CD4-positive, alpha-beta T cell treated with Interleukin-6 at 100 ng/mL for 8 hours (primary cell): ENCODE data around the gene TRERF1.

Experiments used
- DNase-seq: peaks from one replicate; pipeline ENCODE4 v3.0.0-alpha.2; 2020; ENCODE audit warnings: mixed read lengths, low spot score

TRERF1 gene

DNA sequence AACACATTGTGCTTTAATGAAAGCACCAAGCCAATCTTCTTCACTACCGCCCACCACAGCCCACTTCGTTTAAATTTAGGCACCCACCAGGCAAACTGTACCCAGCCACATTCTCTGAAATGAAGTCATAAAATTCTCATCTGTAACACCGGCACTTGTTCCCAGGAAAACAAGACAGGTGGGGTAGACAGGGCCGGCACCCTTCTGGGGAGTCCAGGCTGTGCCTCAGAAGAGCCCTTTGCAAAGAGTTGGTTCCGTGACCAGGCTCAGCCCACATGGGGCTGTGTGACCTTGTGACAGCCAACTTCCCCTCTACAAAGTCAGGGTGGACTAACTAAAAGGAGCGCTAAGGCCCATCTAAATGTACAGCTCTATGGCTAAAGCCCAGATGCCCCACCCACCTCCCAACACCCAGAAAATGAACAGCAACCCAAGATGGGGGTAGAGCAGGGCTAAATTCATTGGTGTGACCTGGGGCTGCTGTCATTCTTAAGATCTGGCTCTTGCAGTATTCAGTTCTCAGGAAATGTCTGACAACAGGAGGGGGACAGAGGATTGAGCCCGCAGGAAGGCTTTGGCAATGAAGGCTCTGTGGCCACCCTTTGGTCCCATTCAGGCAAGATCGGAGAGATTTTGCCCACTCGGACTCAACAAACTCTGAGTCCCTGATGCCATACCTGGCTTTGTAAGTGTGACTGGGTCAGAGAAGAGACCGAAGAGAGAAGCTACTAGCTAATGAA lies 56.7 kb downstream of the TRERF1 start:
- no peak for DNase-seq

DNA sequence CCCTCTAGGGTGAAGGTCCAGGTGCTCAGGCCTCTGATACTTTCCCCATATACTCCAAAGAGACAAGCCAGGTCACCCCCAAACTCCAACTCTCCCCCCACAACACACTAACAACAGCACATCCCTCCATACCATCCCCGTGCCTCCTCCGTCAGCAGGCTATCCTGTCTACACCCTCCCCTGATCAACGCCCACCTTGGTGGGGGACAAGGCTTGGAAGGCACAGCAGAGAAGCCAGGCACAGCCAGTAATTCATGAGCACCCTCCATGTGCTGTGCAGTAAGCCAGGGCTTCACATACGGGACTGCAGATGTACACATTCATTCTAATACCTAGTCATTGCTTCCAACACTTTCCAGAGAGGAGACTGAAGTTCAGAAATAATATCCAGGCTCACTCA lies 57.6 kb downstream of the TRERF1 start:
- no peak for DNase-seq

DNA sequence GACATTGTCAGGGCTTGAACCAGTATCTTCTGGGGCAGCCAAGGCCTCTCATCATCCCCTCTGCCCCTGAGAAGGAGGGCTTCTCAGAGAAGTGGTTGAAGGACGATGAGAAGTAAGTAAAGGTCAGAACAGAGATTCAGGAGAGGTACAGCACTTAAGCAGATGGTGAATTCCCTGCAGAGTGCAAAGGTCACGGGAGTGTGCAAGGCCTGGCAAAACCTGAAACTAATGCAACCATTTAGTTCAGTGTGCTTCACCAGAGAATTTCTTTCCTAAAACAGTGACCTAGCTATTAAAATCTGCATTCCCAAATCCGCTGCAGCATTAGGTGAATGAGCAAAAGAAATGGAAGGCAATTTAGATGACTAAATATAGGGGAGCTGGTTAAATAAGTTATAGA lies 58.4 kb downstream of the TRERF1 start:
- no peak for DNase-seq

DNA sequence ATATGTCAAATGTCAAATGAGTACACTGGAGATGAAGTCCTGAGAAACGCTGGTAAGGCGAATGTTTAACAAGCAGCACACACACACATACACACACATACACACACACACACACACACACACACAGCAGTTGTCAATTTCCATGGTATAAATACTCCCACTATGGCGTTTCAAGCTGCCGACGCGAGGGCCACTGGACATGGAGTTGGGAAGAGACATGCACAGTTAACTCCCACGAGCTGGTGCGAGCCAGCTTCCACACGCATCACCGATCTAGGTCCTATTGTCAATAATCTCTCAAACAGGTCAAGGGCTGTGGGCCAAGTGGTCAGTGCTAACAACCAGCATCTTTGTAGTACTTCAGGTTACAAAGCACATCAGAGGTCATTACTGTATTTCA lies 58.9 kb downstream of the TRERF1 start:
- DNase-seq, result no peak

DNA sequence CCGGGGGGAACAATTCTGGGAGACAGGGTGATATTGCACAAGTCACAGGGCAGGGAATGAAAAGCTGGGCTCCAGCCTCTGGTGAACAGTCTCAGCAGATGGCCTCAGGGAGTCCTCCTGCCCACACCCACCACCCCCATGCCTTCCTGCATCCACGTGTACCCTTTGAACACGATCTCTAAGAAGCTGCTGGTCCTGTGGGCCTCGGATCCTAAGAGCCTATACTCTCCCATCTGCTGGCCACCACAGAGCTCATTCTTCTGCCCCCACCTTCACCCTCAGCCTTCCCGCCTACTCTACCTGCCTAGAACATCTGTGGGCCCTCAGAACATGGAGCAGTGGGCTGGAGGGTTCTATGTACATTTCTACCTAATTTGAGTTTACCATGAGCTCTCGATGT lies 60.3 kb downstream of the TRERF1 start:
- no peak for DNase-seq

DNA sequence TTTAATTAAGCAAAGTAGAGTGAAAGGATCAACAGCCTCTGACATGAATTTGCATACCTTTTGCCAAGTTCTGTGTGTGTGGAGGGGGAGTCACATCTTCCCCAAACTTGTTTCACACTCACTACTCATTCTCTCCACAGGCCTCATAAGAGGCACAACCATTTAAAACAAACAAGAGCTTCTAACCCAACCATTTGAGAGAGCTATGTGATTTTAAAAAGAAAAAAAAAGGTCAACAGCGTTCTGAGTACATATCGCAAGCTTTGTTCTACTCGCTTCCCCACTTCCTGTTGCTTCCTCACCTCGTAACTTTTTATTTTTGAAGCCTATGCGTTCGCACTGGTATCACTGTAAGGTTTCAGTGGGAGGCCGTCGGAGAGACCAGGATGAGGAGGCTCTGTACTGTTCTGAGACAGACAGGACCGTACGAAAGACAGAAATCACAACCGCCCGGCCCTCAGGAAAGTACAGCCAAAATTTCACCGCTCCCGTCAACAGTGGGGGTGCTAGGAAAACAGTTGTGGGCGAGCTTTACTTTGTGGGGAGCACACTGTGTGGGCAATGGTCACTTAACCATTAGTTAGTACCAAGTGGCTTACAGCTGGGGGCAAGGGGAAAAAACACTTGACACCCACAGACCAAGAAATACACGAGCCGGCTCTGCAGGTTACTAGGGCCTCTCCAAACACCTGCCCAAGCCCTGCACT lies 61.3 kb downstream of the TRERF1 start:
- DNase-seq, result peak; percentile 75

DNA sequence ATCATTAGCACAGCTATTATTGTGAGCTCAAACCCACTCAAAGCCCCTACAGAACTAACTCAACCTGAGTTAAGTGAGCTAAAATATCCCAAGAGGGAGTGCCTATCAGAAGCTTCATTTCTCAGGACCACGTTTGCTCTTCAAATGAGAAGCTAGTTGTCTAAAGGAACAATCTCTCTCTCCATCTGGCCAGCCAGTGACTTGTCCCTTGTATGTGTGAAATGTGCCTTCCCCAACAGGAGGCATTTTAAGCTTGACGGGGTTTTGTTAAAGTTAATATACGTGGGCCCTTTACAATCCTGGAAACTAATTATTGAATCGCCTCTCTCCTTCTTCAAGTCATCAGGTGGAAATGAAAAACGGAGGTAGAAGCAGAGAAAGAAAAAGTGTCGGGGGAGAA lies 62.0 kb downstream of the TRERF1 start:
- DNase-seq, result no peak

DNA sequence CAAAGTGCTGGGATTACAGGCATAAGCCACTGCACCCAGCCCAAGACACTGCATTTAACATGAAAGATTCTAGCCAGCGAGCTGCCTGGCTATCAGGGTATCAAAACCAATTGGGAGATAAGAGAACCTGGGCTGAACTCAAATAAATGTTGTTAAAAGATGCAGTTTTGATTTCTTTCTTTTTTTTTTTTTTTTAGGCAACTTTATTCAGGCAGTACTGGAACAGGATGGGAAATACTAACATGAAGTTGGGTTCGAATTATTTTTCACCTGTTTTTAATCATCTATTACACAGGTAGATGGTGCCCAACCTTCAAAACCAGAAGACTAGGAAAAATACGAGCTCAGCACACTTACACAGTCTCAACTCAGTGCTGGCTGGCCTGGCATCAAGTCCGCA lies 63.7 kb downstream of the TRERF1 start:
- DNase-seq, result no peak

DNA sequence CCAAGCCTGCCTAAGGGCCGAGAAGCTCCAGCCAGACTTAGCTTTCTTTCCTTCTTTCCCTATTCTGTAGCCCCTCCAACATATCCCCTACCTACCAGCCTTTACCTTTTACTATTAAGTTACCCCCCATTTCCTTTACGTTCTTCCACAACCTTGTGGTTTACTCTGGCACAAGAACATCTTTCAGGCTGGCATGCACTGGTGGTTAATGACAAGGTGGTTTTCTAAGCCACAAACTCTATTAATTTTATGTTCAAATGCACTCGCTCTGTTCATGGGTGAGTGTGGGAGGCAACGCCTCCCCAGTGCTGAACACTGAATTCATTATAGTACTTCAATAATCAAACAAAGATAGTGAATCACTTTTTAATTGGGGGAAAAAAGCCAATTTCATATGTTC lies 64.4 kb downstream of the TRERF1 start:
- DNase-seq, result peak; percentile 66

DNA sequence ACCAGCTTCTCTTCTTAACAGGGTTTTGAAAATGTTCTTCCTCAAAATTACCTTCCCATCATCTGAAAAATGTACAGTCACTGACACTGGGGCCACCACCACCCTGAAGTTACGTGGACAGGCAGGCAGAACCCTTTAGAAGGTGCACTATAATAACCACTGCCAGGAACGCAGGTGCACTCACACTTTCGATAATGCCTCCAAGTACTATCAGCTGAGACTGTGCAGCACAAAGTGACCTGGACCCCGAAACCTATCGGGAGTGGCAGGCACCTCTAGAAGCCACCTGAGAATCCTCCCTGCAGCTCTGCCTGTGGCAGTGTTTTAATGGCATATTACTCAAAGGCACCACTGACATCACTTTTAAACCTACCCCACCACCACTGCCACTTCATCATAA lies 66.4 kb downstream of the TRERF1 start:
- DNase-seq, result no peak

DNA sequence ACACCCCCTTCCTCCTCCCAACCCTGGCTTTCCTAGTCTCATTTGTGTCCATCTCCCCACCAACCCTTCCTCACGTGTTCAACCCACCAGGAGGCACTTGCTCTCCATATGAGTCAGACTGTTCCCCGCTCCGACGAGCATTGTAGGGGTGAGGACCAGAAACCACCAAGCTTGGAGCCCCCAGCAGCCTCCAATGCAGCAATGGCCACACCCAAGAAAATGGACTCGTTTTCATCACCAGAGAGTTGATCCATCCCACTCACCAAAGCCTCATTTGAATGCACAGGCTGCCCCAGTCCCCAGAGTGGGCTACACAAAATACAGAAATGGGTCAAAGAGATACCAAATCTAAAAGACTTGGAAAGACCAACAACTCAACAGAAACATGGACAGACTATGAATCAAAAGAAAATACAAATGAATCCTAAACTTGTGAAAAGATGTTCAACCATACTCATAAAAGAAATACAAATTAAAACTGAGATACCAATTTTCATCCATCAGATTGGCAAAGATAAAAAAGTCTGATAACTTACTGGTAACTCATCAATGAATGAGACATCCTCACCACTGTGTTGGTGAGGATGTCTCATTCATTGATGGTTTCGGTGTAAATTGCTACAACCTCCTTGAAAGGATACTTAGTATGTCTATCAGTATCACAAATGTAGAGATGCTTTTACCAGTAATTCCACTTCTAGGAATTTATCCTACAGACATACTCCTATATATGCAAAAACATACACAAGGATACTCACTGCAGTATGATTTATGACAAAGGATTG lies 68.1 kb downstream of the TRERF1 start:
- no peak for DNase-seq

DNA sequence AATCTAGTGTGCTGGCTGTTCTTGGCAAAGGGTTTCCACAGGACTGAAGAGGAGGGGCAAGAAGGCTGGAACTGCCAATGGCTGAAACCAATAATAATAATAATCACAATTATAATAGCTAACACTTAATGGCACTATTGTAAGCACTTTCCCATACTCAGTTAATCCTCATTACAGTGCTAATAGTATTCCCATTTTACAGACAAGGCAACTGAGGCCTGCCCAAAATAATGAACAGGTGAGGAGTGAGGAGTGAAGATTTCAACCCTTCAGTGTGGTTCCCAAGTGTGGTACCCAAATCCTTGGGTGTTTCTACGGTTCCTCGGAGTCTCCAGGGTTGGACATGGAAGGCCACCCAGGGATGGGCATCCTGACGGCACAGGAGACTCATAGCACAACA lies 69.9 kb downstream of the TRERF1 start:
- no peak for DNase-seq

DNA sequence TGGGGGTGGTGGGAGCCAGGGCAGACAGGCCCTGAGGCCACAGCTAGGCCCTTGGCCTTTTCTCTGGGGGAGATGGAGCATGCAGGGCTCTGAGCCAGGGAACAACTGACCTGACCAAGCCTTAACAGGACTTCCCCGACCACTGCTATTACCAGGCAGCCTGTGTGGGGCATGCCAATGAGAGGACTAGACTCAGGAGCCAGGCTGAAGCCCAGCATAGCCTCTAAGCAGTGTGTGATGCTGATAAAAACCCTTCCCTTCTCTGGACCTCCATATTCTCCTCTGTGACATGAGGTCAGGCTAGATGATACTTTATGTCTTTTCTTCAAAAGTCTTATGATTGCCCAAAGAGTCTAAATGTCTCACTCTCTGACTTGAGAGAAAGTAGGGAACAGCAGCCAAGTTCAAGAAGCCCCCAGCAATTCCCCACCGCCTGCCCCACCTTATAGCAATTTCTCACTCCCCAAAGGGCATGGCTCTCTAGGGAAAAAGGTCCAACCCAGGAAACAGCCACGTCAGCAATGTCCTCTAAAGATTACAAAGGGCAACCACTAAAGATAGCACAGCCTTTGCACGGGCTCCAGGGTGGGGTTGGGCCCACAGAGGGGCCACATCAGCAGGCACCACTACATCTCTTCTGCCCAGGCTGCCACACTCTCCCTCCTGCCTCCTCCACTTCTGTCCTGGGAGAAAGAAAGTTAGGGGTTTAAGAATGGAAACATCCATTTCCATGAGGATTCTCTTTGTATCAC lies 71.3 kb downstream of the TRERF1 start:
- no peak for DNase-seq

DNA sequence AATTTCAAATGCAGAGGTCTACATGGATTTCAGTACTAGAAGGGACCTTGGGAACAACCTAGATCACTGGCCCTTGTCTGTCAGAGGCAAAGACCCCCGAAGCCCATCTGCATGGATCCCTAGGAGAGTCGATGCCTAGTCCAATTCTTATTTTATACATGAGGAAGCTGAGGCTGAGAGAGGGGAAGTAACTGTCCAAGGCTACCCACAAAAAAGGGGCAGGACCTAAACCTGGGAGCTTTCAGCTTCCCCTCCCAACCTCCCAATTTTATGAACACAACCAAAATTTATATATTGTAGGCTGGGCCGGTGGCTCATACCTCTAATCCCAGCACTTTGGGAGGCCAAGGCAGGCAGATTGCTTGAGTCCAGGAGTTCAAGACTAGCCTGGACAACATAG lies 73.2 kb downstream of the TRERF1 start:
- DNase-seq, result no peak

DNA sequence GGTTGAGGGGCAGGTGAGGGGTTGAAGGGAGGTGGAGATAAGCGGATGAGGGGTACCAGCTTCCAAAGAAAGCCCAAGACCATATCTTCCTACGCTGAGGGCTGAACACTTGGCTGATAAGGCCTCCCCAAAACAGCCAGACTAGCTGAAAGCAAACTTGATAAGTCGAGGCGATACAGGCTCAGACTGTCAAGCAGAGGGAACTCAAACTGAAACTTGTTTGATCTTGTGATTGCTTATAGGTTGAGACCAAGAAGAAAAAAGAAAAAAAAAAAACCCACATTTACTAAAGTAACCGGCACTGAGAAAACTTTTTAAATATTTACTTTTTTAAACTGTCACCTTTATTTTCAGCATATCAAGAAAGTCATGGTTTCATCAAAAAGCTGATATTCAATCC lies 73.6 kb downstream of the TRERF1 start:
- DNase-seq, result peak; percentile 36

DNA sequence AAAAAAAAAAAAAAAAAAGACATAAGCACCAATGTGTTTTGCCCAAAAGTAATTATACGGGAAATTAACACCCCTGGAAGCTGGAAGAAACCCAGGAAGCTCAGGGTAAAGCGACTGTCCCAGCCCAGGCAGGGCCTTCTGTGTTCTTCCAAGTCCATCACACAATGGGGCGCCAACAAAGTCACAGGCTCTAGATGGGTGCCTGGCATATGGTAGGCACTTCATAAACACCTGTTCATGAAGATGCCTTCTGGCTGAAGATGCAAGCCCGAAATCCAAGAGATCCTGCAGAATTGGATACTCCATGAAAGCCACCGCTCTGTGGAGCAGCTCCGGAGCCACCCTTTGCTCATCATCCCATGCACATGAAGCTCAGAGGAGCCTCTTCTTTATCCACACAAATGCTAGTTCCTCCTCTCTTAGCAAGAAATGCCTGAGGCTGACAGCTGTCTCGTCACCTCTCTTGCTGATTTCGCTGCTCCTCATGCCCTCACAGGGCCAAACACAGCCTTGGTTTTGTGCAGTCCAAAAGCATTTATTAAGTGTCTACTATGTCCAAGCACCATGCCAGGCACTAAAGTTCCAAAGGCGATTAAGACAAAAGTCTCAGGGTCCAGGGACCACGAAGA lies 76.6 kb downstream of the TRERF1 start:
- DNase-seq, result no peak

DNA sequence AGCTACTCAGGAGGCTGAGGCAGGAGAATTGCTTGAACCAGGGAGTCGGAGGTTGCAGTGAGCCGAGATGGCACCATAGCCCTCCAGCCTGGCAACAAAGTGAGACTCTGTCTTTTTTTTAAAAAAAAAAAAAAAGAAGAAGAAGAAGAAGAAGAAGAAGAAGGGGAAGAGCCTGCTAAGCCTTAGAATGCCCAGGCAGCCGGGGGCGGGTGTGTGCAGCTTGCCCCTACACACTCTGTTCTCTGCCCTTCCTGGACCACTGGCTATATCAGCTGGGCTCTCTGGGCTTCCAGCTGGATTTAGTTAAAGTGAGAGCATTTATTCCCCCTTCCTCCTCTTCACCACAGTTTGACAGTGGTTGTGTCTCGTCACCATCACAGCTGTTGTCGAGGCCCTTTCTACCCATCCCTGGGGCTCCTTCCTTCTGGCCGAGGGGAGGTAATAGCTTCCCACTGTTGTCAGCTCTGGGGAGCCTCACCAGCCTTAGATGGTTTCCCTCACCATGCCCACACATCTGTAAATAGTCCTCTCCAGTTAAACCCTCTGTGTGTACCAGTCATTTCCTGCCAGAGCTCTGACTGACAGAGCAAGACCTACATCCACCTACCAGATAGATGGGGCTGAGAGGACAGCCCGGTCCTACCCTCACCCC lies 77.6 kb downstream of the TRERF1 start:
- DNase-seq, result peak; percentile 52

DNA sequence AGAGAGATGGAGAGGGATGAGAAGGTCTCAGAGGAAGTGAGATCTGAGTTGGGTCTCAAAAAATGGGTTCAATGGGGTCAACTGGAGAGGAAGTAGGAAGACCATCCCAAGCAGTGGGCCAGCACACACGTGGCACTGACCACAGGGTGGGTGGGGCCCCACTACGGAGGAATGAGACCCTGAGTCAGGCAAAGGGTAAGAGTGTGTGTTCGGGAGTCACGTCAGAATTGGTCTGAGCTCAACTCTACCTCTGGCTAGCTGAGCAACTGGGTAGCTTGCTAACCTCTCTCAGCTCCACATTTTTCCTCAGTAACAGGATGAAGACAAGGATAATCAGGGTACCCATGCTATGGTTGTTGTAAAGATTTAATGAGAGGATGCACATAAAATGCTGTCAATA lies 79.0 kb downstream of the TRERF1 start:
- no peak for DNase-seq

DNA sequence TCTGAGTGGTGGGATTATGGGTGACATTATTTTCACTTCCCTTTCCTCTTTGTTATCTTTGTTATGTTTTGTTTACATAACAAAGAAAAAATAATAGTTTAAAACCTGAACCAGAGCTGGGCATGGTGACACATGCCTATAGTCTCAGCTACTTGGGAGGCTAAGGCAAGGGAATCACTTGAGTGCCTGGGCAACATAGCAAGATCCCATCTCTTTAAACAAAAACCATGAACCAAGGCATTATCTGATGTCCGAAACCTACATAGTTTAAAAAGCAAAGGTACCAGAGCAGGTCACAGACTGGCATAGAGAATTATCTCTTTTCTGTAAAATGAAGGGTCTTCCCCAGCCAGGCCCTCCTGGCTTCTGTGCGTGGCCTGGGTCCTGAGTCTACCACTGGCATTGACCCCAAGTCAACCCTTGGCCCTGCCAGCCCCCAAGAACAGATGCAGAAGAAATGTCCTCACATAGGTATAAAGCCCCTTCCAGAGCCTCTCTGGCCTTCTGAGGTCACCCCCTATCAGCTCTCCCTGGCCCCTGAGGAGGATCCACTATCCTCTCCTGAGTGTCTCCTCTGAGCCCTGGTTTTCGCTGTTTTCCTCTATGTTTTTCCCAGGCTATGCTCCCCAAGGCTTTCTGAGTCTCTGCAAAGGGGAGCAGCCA lies 81.3 kb downstream of the TRERF1 start:
- no peak for DNase-seq

DNA sequence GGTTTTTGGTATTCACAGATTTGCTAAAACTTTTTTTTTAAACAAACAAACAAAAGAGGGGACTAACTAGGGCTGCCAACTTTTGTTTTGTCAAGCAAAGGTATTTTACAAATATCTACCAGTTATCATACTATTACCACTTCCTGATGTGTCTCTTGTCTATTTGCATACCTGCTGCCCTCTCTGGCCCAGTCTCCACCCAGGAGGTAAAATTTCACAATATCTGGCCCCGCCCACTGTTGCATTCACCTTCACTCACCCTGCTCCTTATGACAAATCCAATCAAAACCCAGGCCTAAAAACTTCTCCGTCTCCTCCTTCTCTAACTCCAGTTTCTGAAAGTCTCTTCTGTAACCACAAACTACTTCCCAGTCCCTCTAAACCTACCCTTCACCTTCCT lies 82.2 kb downstream of the TRERF1 start:
- peak; percentile 43 for DNase-seq

DNA sequence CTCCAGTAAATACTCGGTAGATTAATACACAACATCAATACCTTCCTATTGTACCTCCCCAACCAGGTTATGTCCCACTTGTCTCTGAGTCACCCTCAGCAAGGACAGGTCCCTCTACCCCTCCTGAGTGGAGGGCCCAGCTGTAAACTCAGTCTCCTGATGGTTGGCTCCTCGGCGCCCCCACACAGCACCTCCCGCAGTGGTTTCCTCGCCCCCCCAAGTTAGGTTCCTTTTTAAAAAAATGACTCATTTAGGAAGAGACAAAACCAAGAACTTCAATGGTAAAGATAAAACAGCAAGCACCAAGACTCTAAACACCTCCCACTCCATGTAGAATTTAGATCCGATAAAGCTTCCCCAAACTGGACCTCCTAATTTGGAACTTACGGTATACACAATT lies 83.5 kb downstream of the TRERF1 start:
- DNase-seq, result peak; percentile 62
